GM23248 (cell line): ENCODE measurements around the gene ACTR1A. TPM values are rescaled to one million over a fixed set of nuclear protein-coding genes. Genes with fewer than 3 reads are reported as not detected.

ENCODE experiments used
- DNase-seq: peaks from one replicate; pipeline ENCODE4 v3.0.0-alpha.2; 2015
- H2AFZ ChIP-seq: fragments of 200-600 bp; sonication (generic); 2 replicates; pipeline ENCODE4 v1.6.1; 2016; ENCODE audit warnings: antibody characterized with exemption
- H3F3A ChIP-seq: fragments of 200-600 bp; sonication (generic); 2 replicates; pipeline ENCODE4 v1.6.1; 2016; ENCODE audit warnings: mild to moderate bottlenecking, antibody characterized with exemption, mixed run types; ENCODE audit not compliant: insufficient read depth
- H3K27ac ChIP-seq: fragments of 200-600 bp; sonication (generic); 2 replicates; pipeline ENCODE4 v1.5.1; 2016; ENCODE audit warnings: mild to moderate bottlenecking
- H3K27me3 ChIP-seq: fragments of 200-600 bp; sonication (generic); replicated peaks from 2 replicates; pipeline ENCODE4 v1.6.1; 2016; ENCODE audit warnings: mild to moderate bottlenecking; ENCODE audit not compliant: insufficient read depth
- H3K36me3 ChIP-seq: fragments of 200-600 bp; sonication (generic); 2 replicates; pipeline ENCODE4 v1.6.1; 2016; ENCODE audit warnings: low read depth, mild to moderate bottlenecking
- H3K4me1 ChIP-seq: fragments of 200-600 bp; sonication (generic); 2 replicates; pipeline ENCODE4 v1.6.1; 2016; ENCODE audit warnings: mild to moderate bottlenecking; ENCODE audit not compliant: insufficient read depth
- H3K4me2 ChIP-seq: fragments of 200-600 bp; sonication (generic); one replicate; pipeline ENCODE4 v1.6.1; 2016; ENCODE audit warnings: mild to moderate bottlenecking; ENCODE audit not compliant: unreplicated experiment
- H3K4me3 ChIP-seq: fragments of 200-600 bp; sonication (generic); 2 replicates; pipeline ENCODE4 v1.5.1; 2016; ENCODE audit warnings: mild to moderate bottlenecking
- H3K79me2 ChIP-seq: fragments of 200-600 bp; sonication (generic); 2 replicates; pipeline ENCODE4 v1.6.1; 2016; ENCODE audit warnings: mild to moderate bottlenecking; ENCODE audit not compliant: insufficient read depth
- H3K9ac ChIP-seq: fragments of 200-600 bp; sonication (generic); 2 replicates; pipeline ENCODE4 v1.6.1; 2016; ENCODE audit warnings: mild to moderate bottlenecking
- H3K9me2 ChIP-seq: fragments of 200-600 bp; sonication (generic); 2 replicates; pipeline ENCODE4 v1.6.1; 2016; ENCODE audit warnings: mixed run types, mild to moderate bottlenecking, moderate library complexity; ENCODE audit not compliant: insufficient read depth
- H3K9me3 ChIP-seq: fragments of 200-600 bp; sonication (generic); one replicate; pipeline ENCODE4 v1.6.1; 2017; ENCODE audit warnings: low read depth
- H4K20me1 ChIP-seq: fragments of 200-600 bp; sonication (generic); 2 replicates; pipeline ENCODE4 v1.6.0; 2016; ENCODE audit not compliant: insufficient read depth
- EZH2 ChIP-seq: fragments of 200-600 bp; sonication (generic); IDR thresholded peaks from 2 replicates; pipeline ENCODE4 v1.6.1; 2018; ENCODE audit warnings: antibody characterized with exemption, mild to moderate bottlenecking; ENCODE audit not compliant: insufficient read depth, poor library complexity, severe bottlenecking
- EZH2phosphoT487 ChIP-seq: fragments of 200-600 bp; sonication (generic); IDR thresholded peaks from 2 replicates; pipeline ENCODE4 v1.6.1; 2018; ENCODE audit warnings: antibody characterized with exemption, moderate library complexity, mild to moderate bottlenecking, low read depth; ENCODE audit not compliant: insufficient read depth
- WGBS, 2 experiments: methylation state at CpG; one replicate each; pipeline ENCODE4 v1.1.6; 2015 to 2017; ENCODE audit warnings: low lambda C conversion rate in 2 of 2, low coverage in 1 of 2; ENCODE audit errors: missing lambda C conversion rate in 2 of 2; 5-methylcytosine and 5-hydroxymethylcytosine counted together
- in situ Hi-C: fragments of 300-500 bp; cut with MboI; formaldehyde crosslinking; loops from 2 replicates; pipeline ENCODE4 v1.15.0; 2020
- polyA plus RNA-seq: library from polyadenylated mRNA; unstranded; fragments of >200 nt; fragmentation: Nextera tagmentation; extraction: Ambion mirVana; gene quantifications from 2 replicates; pipeline ENCODE4 v1.2.1, GENCODE V29; 2016
- total RNA-seq: library from RNA; depleted of rRNA; stranded (reverse); fragments of >200 nt; shearing (Covaris generic); gene quantifications from 2 replicates; pipeline ENCODE4 v1.2.3, GENCODE V29; 2014

Gene ACTR1A
- total and polyA plus RNA-seq, 2 experiments from 2014 or later, result 127 to 134 TPM

DNA sequence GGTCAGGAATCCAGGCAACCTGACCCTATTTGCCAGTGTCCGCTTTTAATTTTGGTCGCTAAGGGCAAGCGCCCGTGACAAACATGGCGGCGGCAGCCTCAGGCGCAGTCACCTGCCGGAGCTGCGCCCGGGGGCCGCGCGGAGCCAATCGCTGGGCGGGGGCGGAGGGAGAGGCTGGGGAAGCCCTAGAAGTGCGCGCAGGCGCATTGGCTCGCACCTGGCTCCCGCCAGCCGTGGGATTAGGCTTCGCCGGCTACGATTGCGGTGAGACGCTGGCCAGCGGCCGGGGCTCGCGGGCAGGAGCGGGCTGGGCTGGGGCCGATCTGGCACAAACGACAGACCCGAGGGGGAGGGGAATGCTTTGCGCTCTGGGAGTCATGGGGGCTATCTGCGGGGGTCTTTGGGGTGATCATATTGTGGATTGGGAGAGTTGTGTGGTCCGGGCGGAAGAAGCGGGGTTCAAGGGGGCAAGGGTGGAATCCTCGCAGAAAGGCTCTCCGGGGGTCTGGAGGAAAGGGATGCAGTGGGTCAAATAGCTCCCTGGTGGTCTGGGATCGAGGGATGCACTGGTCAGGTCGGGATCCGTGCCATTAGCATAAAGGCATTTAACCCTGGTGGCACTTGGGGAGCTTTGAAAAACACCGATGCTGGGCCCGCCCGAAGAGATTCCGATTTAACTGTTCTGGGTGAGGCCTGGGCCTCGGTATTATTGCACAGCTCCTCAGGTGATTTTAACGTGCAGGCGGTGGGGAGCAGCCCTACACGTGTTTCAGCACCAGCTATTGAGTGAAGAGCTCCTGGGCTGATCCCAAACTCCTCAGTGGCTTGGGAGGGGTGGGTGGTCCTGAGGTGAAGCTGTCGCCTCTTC lies 41.1 kb downstream of the ACTR1A start:
- Histone ChIP-seq H3K9me2 (no peaks in the 10 kb centered on the region), H4K20me1 (no peaks in the 10 kb centered on the region), H3K9ac (peak overlapping the region; percentile 52), H3K79me2 (no peaks in the 10 kb centered on the region), H3K36me3 (no peaks in the 10 kb centered on the region), H2AFZ (peak overlapping the region; percentile 80), H3K4me1 (no peaks in the 10 kb centered on the region), H3K4me2 (peak overlapping the region; percentile 84), H3K9me3 (no peaks in the 10 kb centered on the region), H3K27ac (no peak overlapping the region), H3K4me3 (peak overlapping the region; percentile 70), H3F3A (0 out of 2 replicates have a peak, but pooled peaks cover 6% of the 10 kb centered on the region), H3K27me3 (no peaks in the 10 kb centered on the region)
- peak; percentile 81 for DNase-seq
- in situ Hi-C loops, result no loop called here
- TF ChIP-seq EZH2phosphoT487 (no peak), EZH2 (no peak)
- WGBS, 2 experiments, result 18 to 23% methylated on average over 40 to 54 of the region's 54 CpGs

DNA sequence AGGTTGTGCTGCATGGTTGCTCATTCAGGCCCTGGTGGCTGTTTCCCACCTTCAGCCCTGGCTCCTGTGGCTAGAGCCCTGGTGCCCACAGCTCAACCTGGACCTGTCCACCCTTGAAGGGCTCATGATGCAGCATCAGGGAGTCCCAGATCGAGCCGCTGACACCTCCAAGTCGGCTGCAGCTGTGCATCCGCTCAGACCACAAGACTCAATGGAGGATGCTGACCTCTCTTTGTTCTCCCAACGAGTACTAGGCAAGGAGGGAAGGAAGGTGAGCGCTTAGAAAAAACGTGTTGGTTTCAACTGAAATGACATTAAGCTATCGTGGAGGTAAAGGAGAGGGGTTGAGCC lies 41.7 kb downstream of the ACTR1A start:
- no peaks in the 10 kb centered on the region for H3K27me3 ChIP-seq
- no peak overlapping the region for H3K27ac ChIP-seq
- H3F3A ChIP-seq, result 0 out of 2 replicates have a peak, but pooled peaks cover 6% of the 10 kb centered on the region
- H3K4me3 ChIP-seq, result peak overlapping the region; percentile 70
- WGBS, 2 experiments, result 41 to 42% methylated on average over 8 of the region's 8 CpGs
- in situ Hi-C loops, result no loop called here
- TF ChIP-seq EZH2phosphoT487 (no peak), EZH2 (no peak)
- no peaks in the 10 kb centered on the region for H3K9me3 ChIP-seq
- H3K9me2 ChIP-seq, result no peaks in the 10 kb centered on the region
- peak overlapping the region; percentile 80 for H2AFZ ChIP-seq
- no peaks in the 10 kb centered on the region for H3K36me3 ChIP-seq
- H3K9ac ChIP-seq, result peak overlapping the region; percentile 52
- H3K79me2 ChIP-seq, result no peaks in the 10 kb centered on the region
- peak overlapping the region; percentile 84 for H3K4me2 ChIP-seq
- no peak for DNase-seq
- H3K4me1 ChIP-seq, result peaks cover 5% of the 10 kb centered on the region
- no peaks in the 10 kb centered on the region for H4K20me1 ChIP-seq

DNA sequence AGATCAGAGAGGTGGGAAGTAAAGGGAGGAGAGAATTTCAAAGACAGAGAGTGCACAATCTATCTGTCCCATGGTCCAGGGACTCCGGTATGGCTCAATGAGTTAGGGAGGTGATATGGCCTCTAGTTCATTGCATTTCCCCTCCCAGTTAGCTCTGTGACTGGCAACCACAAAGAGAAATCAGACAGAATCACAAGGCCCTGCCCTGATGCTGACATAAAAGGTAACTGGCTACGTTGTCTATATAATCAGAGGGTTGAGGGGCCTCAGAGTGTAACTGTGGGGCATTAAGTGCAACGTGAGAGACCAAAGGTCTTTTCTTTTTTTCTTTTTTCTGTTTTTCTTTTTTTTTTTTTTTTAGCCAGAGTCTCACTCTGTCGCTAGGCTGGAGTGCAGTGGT lies 43.9 kb downstream of the ACTR1A start:
- Histone ChIP-seq H3K9me3 (no peaks in the 10 kb centered on the region), H3K4me1 (peaks cover 17% of the 10 kb centered on the region), H3K27me3 (no peaks in the 10 kb centered on the region), H4K20me1 (no peaks in the 10 kb centered on the region), H3K9me2 (no peaks in the 10 kb centered on the region), H3K79me2 (no peaks in the 10 kb centered on the region), H3K9ac (no peak overlapping the region), H2AFZ (no peak overlapping the region), H3K36me3 (no peaks in the 10 kb centered on the region), H3K27ac (no peak overlapping the region), H3F3A (peaks cover 10% of the 10 kb centered on the region; the same call in 1 of the 2 replicates), H3K4me2 (no peak overlapping the region), H3K4me3 (no peak overlapping the region)
- WGBS, 2 experiments, result 82 to 86% methylated on average over 3 to 4 of the region's 4 CpGs
- TF ChIP-seq EZH2 (no peak), EZH2phosphoT487 (no peak)
- no peak for DNase-seq
- in situ Hi-C loops, result no loop called here

DNA sequence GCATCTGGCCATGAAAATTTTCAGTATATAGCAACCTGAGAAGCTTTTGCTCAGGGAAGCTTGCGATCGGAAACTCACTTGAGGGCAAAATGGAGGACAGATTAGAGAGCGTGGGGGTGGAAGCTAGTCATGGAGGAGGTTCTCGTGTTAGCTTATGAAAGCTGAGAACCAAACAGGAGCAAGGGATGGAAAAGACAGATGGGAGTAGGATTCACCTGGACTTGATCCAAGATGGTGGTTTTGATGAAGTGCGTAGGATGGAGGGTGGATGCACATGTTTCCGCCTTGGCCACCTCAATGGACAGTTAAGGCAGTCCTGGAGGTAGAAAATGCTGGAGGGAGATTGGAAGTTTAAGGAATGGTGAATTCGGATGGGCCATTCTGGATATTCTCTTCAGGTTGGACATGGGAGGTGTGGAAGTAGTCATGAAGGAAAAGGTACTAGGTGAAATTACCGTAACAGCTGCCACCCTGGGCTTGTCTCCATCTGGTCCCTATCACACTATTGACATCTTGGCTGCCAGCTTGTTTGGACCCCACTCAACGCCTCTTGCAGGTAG lies 44.8 kb downstream of the ACTR1A start:
- DNase-seq, result no peak
- Histone ChIP-seq H3K79me2 (no peaks in the 10 kb centered on the region), H4K20me1 (no peaks in the 10 kb centered on the region), H3K27ac (no peak overlapping the region), H3K27me3 (no peaks in the 10 kb centered on the region), H3K4me3 (no peak overlapping the region), H3K4me1 (peaks cover 26% of the 10 kb centered on the region), H3K9me2 (no peaks in the 10 kb centered on the region), H2AFZ (no peak overlapping the region), H3K9ac (no peak overlapping the region), H3K36me3 (no peaks in the 10 kb centered on the region), H3F3A (peaks cover 18% of the 10 kb centered on the region), H3K4me2 (no peak overlapping the region), H3K9me3 (no peaks in the 10 kb centered on the region)
- in situ Hi-C loops, result no loop called here
- WGBS, 2 experiments, result 79 to 80% methylated on average over 9 of the region's 9 CpGs
- no peak for TF ChIP-seq EZH2phosphoT487
- TF ChIP-seq EZH2, result no peak
